ENCODE results near the gene C12orf57. TPM values are rescaled to one million over a fixed set of nuclear protein-coding genes. Genes with fewer than 3 reads are reported as not detected.

Gene C12orf57
- total RNA-seq, 1 donor from 2014 or later = 181 TPM

DNA sequence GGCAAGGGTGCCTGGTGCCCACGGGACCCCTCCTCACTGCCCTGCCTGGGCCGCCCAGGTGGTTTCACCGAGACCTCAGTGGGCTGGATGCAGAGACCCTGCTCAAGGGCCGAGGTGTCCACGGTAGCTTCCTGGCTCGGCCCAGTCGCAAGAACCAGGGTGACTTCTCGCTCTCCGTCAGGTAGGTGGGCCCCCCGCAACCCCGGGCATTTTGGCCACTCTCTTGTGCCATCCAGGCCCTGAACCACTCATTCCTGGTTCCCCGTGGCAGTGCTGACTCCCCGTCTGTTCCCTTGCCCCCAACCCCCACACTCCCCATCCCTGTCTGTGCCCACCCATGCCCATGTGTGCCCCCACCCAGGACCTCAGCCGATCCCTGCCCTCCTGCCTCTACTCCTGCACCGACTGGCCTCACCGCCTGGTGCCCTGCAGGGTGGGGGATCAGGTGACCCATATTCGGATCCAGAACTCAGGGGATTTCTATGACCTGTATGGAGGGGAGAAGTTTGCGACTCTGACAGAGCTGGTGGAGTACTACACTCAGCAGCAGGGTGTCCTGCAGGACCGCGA is 7.8 kb downstream of the C12orf57 start:
- ATAC-seq (no peak), DNase-seq (no peak)
- Histone ChIP-seq H3K36me3 (peaks cover 27% of the 10 kb centered on the region), H3K9me3 (no peaks in the 10 kb centered on the region), H3K4me3 (peak overlapping the region; percentile 65), H3K4me1 (peaks cover 60% of the 10 kb centered on the region), H3K27ac (peak overlapping the region; percentile 79), H3K27me3 (ENCODE audit: low read depth) (no peaks in the 10 kb centered on the region)
- TF ChIP-seq, protein P1, sequence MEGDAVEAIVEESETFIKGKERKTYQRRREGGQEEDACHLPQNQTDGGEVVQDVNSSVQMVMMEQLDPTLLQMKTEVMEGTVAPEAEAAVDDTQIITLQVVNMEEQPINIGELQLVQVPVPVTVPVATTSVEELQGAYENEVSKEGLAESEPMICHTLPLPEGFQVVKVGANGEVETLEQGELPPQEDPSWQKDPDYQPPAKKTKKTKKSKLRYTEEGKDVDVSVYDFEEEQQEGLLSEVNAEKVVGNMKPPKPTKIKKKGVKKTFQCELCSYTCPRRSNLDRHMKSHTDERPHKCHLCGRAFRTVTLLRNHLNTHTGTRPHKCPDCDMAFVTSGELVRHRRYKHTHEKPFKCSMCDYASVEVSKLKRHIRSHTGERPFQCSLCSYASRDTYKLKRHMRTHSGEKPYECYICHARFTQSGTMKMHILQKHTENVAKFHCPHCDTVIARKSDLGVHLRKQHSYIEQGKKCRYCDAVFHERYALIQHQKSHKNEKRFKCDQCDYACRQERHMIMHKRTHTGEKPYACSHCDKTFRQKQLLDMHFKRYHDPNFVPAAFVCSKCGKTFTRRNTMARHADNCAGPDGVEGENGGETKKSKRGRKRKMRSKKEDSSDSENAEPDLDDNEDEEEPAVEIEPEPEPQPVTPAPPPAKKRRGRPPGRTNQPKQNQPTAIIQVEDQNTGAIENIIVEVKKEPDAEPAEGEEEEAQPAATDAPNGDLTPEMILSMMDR (IDR thresholded peaks at IDR 0.05) = no peak
- intact Hi-C loops (cut with DNase I) = no loop called here

DNA sequence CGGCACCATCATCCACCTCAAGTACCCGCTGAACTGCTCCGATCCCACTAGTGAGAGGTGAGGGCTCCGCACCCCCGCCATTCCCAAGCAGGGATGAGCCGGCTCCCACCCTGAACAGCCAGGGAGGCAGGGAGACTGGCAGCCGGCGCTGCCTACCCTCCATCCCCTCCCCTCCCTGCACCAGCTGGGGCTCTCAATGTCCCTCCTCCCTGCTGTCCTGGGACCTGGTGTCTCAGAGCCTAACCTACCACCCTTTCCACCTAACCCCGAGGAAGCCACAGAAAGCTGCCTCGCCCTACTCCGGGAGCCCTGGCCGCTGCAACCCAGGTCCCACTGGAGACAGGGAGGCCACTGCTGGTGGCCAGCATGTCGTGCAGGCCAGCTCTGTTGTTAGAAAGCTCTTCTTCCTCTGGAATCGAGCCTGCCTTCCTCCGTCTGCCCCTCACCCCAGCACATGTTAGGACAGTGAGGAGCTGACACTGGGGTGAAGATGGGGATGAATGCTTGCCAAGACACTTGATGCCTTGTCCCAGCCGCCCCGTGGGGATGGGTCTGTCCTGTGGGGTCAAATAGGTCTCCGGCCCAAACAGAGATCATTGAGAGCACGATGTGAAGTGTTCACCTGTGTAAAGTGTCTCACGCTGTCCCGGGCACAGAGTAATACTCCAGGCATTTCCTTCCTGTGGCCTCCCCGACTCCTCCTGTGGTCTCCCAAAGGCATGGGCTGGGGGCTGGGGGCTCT is 8.5 kb downstream of the C12orf57 start:
- H3K36me3 ChIP-seq = peaks cover 28% of the 10 kb centered on the region
- DNase-seq = peak; percentile 50
- intact Hi-C loops (cut with DNase I) = no loop called here
- H3K4me1 ChIP-seq = peaks cover 61% of the 10 kb centered on the region
- peak overlapping the region; percentile 65 for H3K4me3 ChIP-seq
- peak overlapping the region; percentile 79 for H3K27ac ChIP-seq
- H3K27me3 ChIP-seq (ENCODE audit: low read depth) = no peaks in the 10 kb centered on the region
- H3K9me3 ChIP-seq = no peaks in the 10 kb centered on the region
- ATAC-seq = no peak
- TF ChIP-seq, protein P1 (IDR thresholded peaks at IDR 0.05) = no peak

DNA sequence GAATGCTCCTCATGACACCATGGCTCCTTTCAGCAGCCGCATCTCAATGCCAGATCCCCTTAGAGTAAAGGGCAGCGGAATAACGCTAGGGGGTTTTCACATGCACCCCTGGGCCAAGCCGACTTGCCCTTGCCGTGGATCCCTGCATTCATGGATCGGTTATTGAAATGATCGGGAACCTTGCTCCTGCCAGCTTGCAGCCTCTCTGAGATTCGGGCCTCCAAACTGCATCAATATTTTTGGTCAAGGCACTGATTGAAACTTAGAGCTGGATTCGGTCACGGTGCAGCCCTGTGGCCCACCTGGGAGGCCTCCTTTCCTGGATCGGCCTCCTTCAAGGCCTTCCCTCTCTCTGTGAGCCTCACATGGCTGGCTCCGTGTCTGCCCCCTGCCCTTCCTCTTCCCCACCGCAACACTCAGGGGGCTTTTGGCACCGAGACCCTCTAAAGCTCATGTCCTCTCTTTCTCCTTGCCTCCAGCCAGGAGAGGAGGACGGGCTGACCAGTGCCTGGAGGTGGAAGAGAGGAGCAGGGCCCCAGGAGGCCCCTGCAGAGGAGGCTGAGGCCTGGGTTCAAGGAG is 9.1 kb downstream of the C12orf57 start:
- intact Hi-C loops (cut with DNase I) = no loop called here

DNA sequence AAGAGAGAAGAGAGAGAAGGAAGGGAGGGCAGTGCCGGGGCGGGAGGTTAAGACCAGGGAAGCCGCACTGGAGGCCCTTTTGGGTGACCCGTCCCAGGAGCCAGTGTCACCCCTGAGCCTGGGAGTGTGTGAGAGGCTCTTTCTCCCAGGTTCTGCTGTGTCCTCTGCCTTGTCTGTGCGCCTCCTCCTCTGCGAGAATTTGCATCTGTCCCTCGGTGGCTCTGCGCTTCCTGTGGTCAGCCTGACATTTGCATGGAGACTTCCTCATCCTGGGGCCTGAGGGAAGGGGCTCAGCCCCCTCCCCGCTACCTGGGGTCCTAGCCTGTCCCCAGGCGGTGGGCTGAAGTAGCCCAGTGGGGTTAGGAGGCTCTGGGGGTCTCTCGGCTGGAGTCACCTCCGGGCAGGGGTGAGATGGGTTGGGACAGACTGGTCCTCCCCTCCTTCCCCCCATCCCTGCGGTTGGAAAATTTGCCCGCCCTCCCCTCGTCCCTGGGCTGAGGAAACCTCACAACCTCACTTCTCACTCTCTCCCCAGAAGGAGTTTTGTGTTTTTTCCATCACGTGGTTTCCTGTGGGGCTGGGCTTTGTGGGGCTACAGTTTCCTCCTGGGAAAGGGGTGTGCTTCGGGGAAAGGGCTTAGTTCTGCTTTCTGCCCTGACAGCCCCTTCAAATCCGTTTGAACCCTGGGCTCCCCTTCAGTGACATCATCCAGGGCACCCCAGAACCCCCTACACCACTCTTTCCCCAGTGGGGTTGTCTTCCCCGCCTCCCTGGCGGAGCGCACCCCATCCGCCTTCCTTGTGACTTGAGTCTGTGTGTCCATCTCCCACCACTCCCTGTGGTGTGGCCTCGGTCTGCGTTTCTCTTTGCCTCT is 9.9 kb downstream of the C12orf57 start:
- H3K36me3 ChIP-seq = peaks cover 34% of the 10 kb centered on the region
- H3K27ac ChIP-seq = peak overlapping the region; percentile 79
- peak overlapping the region; percentile 65 for H3K4me3 ChIP-seq
- DNase-seq = peak; percentile 83
- peak; percentile 60 to 69 for ATAC-seq
- H3K27me3 ChIP-seq (ENCODE audit: low read depth) = no peaks in the 10 kb centered on the region
- TF ChIP-seq, protein P1 (IDR thresholded peaks at IDR 0.05) = no peak
- peaks cover 73% of the 10 kb centered on the region for H3K4me1 ChIP-seq
- no peaks in the 10 kb centered on the region for H3K9me3 ChIP-seq
- intact Hi-C loops (cut with DNase I) = no loop called here

More for the DNA sequence above, 9.1 kb downstream of the C12orf57 start:
- Histone ChIP-seq H3K27ac (peak overlapping the region; percentile 79), H3K9me3 (no peaks in the 10 kb centered on the region), H3K27me3 (ENCODE audit: low read depth) (no peaks in the 10 kb centered on the region), H3K4me3 (peak overlapping the region; percentile 65), H3K4me1 (peaks cover 68% of the 10 kb centered on the region), H3K36me3 (peaks cover 34% of the 10 kb centered on the region)
- DNase-seq (no peak), ATAC-seq (no peak)
- TF ChIP-seq, protein P1 (IDR thresholded peaks at IDR 0.05) = no peak

Measured in lower lobe of right lung (tissue), 2 donors.